IMR-90 (cell line): ENCODE data around the gene DAAM1. TPM values are rescaled to one million over a fixed set of nuclear protein-coding genes. Genes with fewer than 3 reads are reported as not detected.

ENCODE experiments used
- ATAC-seq: fragments of 200-7000 bp; cut with Tn5 transposase; 2 replicates; pipeline ENCODE4 v1.9.1; 2020; ENCODE audit warnings: low read depth, mild to moderate bottlenecking, moderate library complexity
- BruUV-seq: library from RNA; stranded (reverse); fragments of 400-500 nt; replicated peaks from 2 replicates; lab custom pipeline; 2021; lab: Mats Ljungman, UMichigan
- CTCF ChIA-PET: fragments of 300-600 bp; formaldehyde crosslinking; extraction: SDS; loops from one replicate; lab custom pipeline; 2021; ENCODE audit warnings: antibody characterized with exemption; lab: Yijun Ruan, JAX
- POLR2A ChIA-PET: fragments of 300-600 bp; sonication (Branson Sonifier 250); formaldehyde crosslinking; loops from one replicate; lab custom pipeline; 2022; ENCODE audit warnings: antibody characterized with exemption; ENCODE audit not compliant: unreplicated experiment; lab: Charles Lee
- DNase-seq: peaks from one replicate; pipeline ENCODE4 v3.0.0; 2013
- H2AFZ ChIP-seq: replicated peaks from 2 replicates; pipeline ENCODE3; 2013; ENCODE audit warnings: low read length, mild to moderate bottlenecking; ENCODE audit not compliant: poor library complexity
- H2AK5ac ChIP-seq: 2 replicates; pipeline ENCODE4 v1.6.1; 2013; ENCODE audit warnings: low read depth, low read length, inconsistent platforms
- H2AK9ac ChIP-seq: replicated peaks from 2 replicates; pipeline ENCODE3; 2013; ENCODE audit warnings: mild to moderate bottlenecking, low read depth, low read length, moderate library complexity; ENCODE audit not compliant: poor library complexity
- H2BK120ac ChIP-seq: 2 replicates; pipeline ENCODE4 v1.6.1; 2013; ENCODE audit warnings: low read depth, low read length, inconsistent platforms
- H2BK15ac ChIP-seq: 3 replicates; pipeline ENCODE4 v1.6.1; 2013; ENCODE audit warnings: low read depth, low read length, inconsistent platforms
- H2BK20ac ChIP-seq: 2 replicates; pipeline ENCODE4 v1.6.1; 2013; ENCODE audit warnings: low read depth, mild to moderate bottlenecking, inconsistent platforms, low read length, moderate library complexity
- H2BK5ac ChIP-seq: 2 replicates; pipeline ENCODE4 v1.6.1; 2013; ENCODE audit warnings: mild to moderate bottlenecking, low read depth, low read length, inconsistent platforms; ENCODE audit not compliant: poor library complexity, severe bottlenecking
- H3K14ac ChIP-seq: replicated peaks from 2 replicates; pipeline ENCODE4 v1.6.1; 2013; ENCODE audit warnings: low read depth, low read length, inconsistent platforms
- H3K18ac ChIP-seq: 2 replicates; pipeline ENCODE4 v1.6.1; 2013; ENCODE audit warnings: low read depth, low read length, control low read depth
- H3K23ac ChIP-seq: 2 replicates; pipeline ENCODE4 v1.6.1; 2013; ENCODE audit warnings: low read depth, low read length, inconsistent platforms
- H3K27ac ChIP-seq: 2 replicates; pipeline ENCODE4 v1.5.1; 2013; ENCODE audit warnings: mild to moderate bottlenecking, control low read depth, low read length; ENCODE audit not compliant: insufficient read depth
- H3K27me3 ChIP-seq: 2 replicates; pipeline ENCODE4 v1.6.1; 2013; ENCODE audit warnings: low read length; ENCODE audit not compliant: control insufficient read depth, insufficient read depth
- H3K36me3 ChIP-seq: 2 replicates; pipeline ENCODE4 v1.6.1; 2013; ENCODE audit warnings: low read length, mixed read lengths; ENCODE audit not compliant: control insufficient read depth, insufficient read depth
- H3K4ac ChIP-seq: 2 replicates; pipeline ENCODE4 v1.6.1; 2013; ENCODE audit warnings: low read depth, low read length, inconsistent platforms
- H3K4me1 ChIP-seq: 2 replicates; pipeline ENCODE4 v1.6.1; 2013; ENCODE audit warnings: low read length, mixed read lengths; ENCODE audit not compliant: control insufficient read depth, insufficient read depth
- H3K4me2 ChIP-seq: 2 replicates; pipeline ENCODE4 v1.6.1; 2013; ENCODE audit warnings: low read depth, mild to moderate bottlenecking, control low read depth, low read length, moderate library complexity
- H3K4me3 ChIP-seq: 2 replicates; pipeline ENCODE4 v1.5.1; 2013; ENCODE audit warnings: low read depth, mild to moderate bottlenecking, control low read depth, low read length, moderate library complexity; ENCODE audit not compliant: insufficient read depth
- H3K56ac ChIP-seq: 2 replicates; pipeline ENCODE4 v1.6.1; 2013; ENCODE audit warnings: low read length, inconsistent platforms; ENCODE audit not compliant: insufficient read depth; ENCODE audit errors: extremely low read depth
- H3K79me1 ChIP-seq, 2 experiments: 2 replicates each; pipeline ENCODE4 v1.6.1; 2013; ENCODE audit warnings: low read length in 2 of 2, inconsistent platforms in 1 of 2, low read depth in 1 of 2
- H3K9ac ChIP-seq: 2 replicates; pipeline ENCODE4 v1.6.1; 2013; ENCODE audit warnings: low read depth, low read length, control low read depth
- H3K9me1 ChIP-seq: 2 replicates; pipeline ENCODE4 v1.6.1; 2013; ENCODE audit warnings: low read length, inconsistent platforms; ENCODE audit not compliant: insufficient read depth
- H3K9me3 ChIP-seq: 2 replicates; pipeline ENCODE4 v1.6.1; 2013; ENCODE audit warnings: low read length; ENCODE audit not compliant: control insufficient read depth, insufficient read depth
- H4K20me1 ChIP-seq: 2 replicates; pipeline ENCODE4 v1.6.1; 2013; ENCODE audit warnings: low read length, inconsistent platforms; ENCODE audit not compliant: insufficient read depth
- H4K5ac ChIP-seq: 2 replicates; pipeline ENCODE4 v1.6.1; 2013; ENCODE audit warnings: mild to moderate bottlenecking, low read depth, low read length, control low read depth
- H4K8ac ChIP-seq, 2 experiments: 2 replicates each; pipeline ENCODE4 v1.6.1; 2013; ENCODE audit warnings: low read depth in 2 of 2, low read length in 2 of 2, control low read depth in 1 of 2, inconsistent platforms in 1 of 2
- H4K91ac ChIP-seq: 2 replicates; pipeline ENCODE4 v1.6.1; 2013; ENCODE audit warnings: low read depth, low read length, inconsistent platforms; ENCODE audit not compliant: insufficient read depth
- BHLHE40 ChIP-seq: fragments of 150-350 bp; IDR thresholded peaks from 2 replicates; pipeline ENCODE4 v1.6.1; 2016; ENCODE audit warnings: mild to moderate bottlenecking, low read depth, low read length
- CEBPB ChIP-seq: IDR thresholded peaks from 2 replicates; pipeline ENCODE4 v1.6.1; 2012; ENCODE audit warnings: low read depth, low read length, improper control_type of control experiment
- CHD1 ChIP-seq: IDR thresholded peaks from 2 replicates; pipeline ENCODE4 v1.6.1; 2012; ENCODE audit warnings: low read depth, low read length, improper control_type of control experiment
- FOS ChIP-seq: fragments of 150-350 bp; IDR thresholded peaks from 2 replicates; pipeline ENCODE4 v1.6.1; 2016; ENCODE audit warnings: low read depth, low read length
- MAFK ChIP-seq: IDR thresholded peaks from 2 replicates; pipeline ENCODE4 v1.6.1; 2012; ENCODE audit warnings: low read depth, low read length, improper control_type of control experiment
- MAZ ChIP-seq: IDR thresholded peaks from 2 replicates; pipeline ENCODE4 v1.6.1; 2012; ENCODE audit warnings: low read depth, mild to moderate bottlenecking, low read length, improper control_type of control experiment, moderate library complexity, borderline replicate concordance
- MXI1 ChIP-seq: IDR thresholded peaks from 2 replicates; pipeline ENCODE4 v1.6.1; 2012; ENCODE audit warnings: low read depth, mild to moderate bottlenecking, low read length, moderate library complexity, borderline replicate concordance
- NFE2L2 ChIP-seq: fragments of 150-350 bp; IDR thresholded peaks from 2 replicates; pipeline ENCODE4 v1.6.1; 2016; ENCODE audit warnings: low read depth, mild to moderate bottlenecking, low read length
- POLR2A ChIP-seq: IDR thresholded peaks from 2 replicates; pipeline ENCODE4 v1.6.1; 2012; ENCODE audit warnings: mild to moderate bottlenecking, low read depth, low read length
- RAD21 ChIP-seq: IDR thresholded peaks from 2 replicates; pipeline ENCODE4 v1.6.1; 2012; ENCODE audit warnings: low read length, improper control_type of control experiment
- RCOR1 ChIP-seq: IDR thresholded peaks from 2 replicates; pipeline ENCODE4 v1.6.1; 2012; ENCODE audit warnings: mild to moderate bottlenecking, low read length, improper control_type of control experiment; ENCODE audit not compliant: insufficient replicate concordance
- RFX5 ChIP-seq: IDR thresholded peaks from 2 replicates; pipeline ENCODE4 v1.8.0; 2012; ENCODE audit warnings: low read depth, mild to moderate bottlenecking, low read length, moderate library complexity
- SMC3 ChIP-seq: fragments of 150-350 bp; IDR thresholded peaks from 2 replicates; pipeline ENCODE4 v1.6.1; 2016; ENCODE audit warnings: low read depth, mild to moderate bottlenecking, antibody characterized with exemption, low read length, moderate library complexity
- WGBS, 2 experiments: methylation state at CpG; one replicate each; pipeline versions ENCODE4 v1.1.5 to v1.1.7; 2013; ENCODE audit warnings: missing lambda C conversion rate in 2 of 2; ENCODE audit not compliant: insufficient read length in 1 of 2; ENCODE audit errors: extremely low coverage in 2 of 2; 5-methylcytosine and 5-hydroxymethylcytosine counted together
- dilution Hi-C: fragments of 300-500 bp; cut with HindIII; formaldehyde crosslinking; loops from one replicate; pipeline ENCODE4 v1.14.3; 2018; ENCODE audit warnings: low sequenced_read_pairs; ENCODE audit not compliant: unreplicated experiment
- in situ Hi-C: fragments of 300-500 bp; cut with MboI; formaldehyde crosslinking; loops from 3 replicates; pipeline ENCODE4 v1.14.3; 2019; ENCODE audit warnings: low sequenced_read_pairs, inconsistent platforms, mixed read lengths
- intact Hi-C: fragments of 100-400 bp; cut with micrococcal nuclease; formaldehyde crosslinking; loops from 2 replicates; pipeline ENCODE4 v1.10.0; 2022
- polyA plus RNA-seq, 3 experiments: library from polyadenylated mRNA; depleted of rRNA; stranded (reverse); fragments of >200 nt; gene quantifications; 2 replicates each; pipeline ENCODE4 v1.2.3, GENCODE V29; 2012; ENCODE audit warnings: low replicate concordance in 1 of 3
- total RNA-seq: library from RNA; depleted of rRNA; stranded (reverse); fragments of >200 nt; gene quantifications from 2 replicates; pipeline ENCODE4 v1.2.3, GENCODE V29; 2012
- TF ChIP-seq, protein P1 (sequence below): conservative IDR thresholded peaks from 2 replicates; pipeline ENCODE4 v1.5.1; 2012; ENCODE audit warnings: mild to moderate bottlenecking, low read depth, low read length, improper control_type of control experiment
- TF ChIP-seq, protein P2 (sequence below): fragments of 150-350 bp; IDR thresholded peaks from 2 replicates; pipeline ENCODE4 v1.6.1; 2017; ENCODE audit warnings: mild to moderate bottlenecking, antibody characterized with exemption, low read length, low read depth
- TF ChIP-seq, protein P3 (sequence below): fragments of 150-350 bp; IDR thresholded peaks from 2 replicates; pipeline ENCODE4 v1.6.1; 2016; ENCODE audit warnings: low read depth, mild to moderate bottlenecking, low read length, moderate library complexity, borderline replicate concordance

Gene DAAM1
- total and polyA plus RNA-seq, 2 of the 4 experiments (the other 2 are of a cell fraction) = 4.8 to 5.4 TPM

GRCh38 chr14:59316151-59316830, 127.8 kb downstream of the DAAM1 start:
- H3K14ac ChIP-seq = no peak overlapping the region
- ChIA-PET POLR2A (no interaction called here), CTCF (no interaction called here)
- H3K18ac ChIP-seq = no peak overlapping the region
- H3K4me1 ChIP-seq = no peaks in the 10 kb centered on the region
- H4K91ac ChIP-seq = no peak overlapping the region
- H4K5ac ChIP-seq = no peak overlapping the region
- H3K4me2 ChIP-seq = no peak overlapping the region
- no peak overlapping the region for H3K4ac ChIP-seq
- intact Hi-C loops (no loop called here), dilution Hi-C loops (no loop called here), in situ Hi-C loops (no loop called here)
- H3K56ac ChIP-seq = no peak overlapping the region
- H3K4me3 ChIP-seq = no peak overlapping the region
- H3K9ac ChIP-seq = no peak overlapping the region
- BruUV-seq = no TSS peak
- no peak overlapping the region for H2BK120ac ChIP-seq
- no peak overlapping the region for H2BK5ac ChIP-seq
- no peak for ATAC-seq
- H2AK5ac ChIP-seq = no peak overlapping the region
- H2AFZ ChIP-seq = no peak overlapping the region
- no peak overlapping the region for H2AK9ac ChIP-seq
- no peaks in the 10 kb centered on the region for H3K9me1 ChIP-seq
- no peaks in the 10 kb centered on the region for H3K27me3 ChIP-seq
- no peaks in the 10 kb centered on the region for H4K20me1 ChIP-seq
- no peak overlapping the region for H3K23ac ChIP-seq
- H3K27ac ChIP-seq = no peak overlapping the region
- no CpG with 5 or more reads among the region's 1 CpG for WGBS, 2 experiments
- H4K8ac ChIP-seq = no peak overlapping the region
- peaks cover 0 to 3% of the 10 kb centered on the region in 2 experiments; a peak in 1 of 4 replicates for H3K79me1 ChIP-seq
- H3K9me3 ChIP-seq = no peaks in the 10 kb centered on the region
- no peaks in the 10 kb centered on the region for H3K36me3 ChIP-seq
- H2BK20ac ChIP-seq = no peak overlapping the region
- TF ChIP-seq, protein P1, sequence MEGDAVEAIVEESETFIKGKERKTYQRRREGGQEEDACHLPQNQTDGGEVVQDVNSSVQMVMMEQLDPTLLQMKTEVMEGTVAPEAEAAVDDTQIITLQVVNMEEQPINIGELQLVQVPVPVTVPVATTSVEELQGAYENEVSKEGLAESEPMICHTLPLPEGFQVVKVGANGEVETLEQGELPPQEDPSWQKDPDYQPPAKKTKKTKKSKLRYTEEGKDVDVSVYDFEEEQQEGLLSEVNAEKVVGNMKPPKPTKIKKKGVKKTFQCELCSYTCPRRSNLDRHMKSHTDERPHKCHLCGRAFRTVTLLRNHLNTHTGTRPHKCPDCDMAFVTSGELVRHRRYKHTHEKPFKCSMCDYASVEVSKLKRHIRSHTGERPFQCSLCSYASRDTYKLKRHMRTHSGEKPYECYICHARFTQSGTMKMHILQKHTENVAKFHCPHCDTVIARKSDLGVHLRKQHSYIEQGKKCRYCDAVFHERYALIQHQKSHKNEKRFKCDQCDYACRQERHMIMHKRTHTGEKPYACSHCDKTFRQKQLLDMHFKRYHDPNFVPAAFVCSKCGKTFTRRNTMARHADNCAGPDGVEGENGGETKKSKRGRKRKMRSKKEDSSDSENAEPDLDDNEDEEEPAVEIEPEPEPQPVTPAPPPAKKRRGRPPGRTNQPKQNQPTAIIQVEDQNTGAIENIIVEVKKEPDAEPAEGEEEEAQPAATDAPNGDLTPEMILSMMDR = no peak
- TF ChIP-seq, protein P2, sequence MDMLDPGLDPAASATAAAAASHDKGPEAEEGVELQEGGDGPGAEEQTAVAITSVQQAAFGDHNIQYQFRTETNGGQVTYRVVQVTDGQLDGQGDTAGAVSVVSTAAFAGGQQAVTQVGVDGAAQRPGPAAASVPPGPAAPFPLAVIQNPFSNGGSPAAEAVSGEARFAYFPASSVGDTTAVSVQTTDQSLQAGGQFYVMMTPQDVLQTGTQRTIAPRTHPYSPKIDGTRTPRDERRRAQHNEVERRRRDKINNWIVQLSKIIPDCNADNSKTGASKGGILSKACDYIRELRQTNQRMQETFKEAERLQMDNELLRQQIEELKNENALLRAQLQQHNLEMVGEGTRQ = no peak
- TF ChIP-seq CEBPB = no peak
- TF ChIP-seq MAZ = no peak
- TF ChIP-seq RFX5 = no peak
- TF ChIP-seq NFE2L2 = no peak
- TF ChIP-seq, protein P3, sequence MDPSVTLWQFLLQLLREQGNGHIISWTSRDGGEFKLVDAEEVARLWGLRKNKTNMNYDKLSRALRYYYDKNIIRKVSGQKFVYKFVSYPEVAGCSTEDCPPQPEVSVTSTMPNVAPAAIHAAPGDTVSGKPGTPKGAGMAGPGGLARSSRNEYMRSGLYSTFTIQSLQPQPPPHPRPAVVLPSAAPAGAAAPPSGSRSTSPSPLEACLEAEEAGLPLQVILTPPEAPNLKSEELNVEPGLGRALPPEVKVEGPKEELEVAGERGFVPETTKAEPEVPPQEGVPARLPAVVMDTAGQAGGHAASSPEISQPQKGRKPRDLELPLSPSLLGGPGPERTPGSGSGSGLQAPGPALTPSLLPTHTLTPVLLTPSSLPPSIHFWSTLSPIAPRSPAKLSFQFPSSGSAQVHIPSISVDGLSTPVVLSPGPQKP = no peak
- TF ChIP-seq FOS = no peak
- no peak for TF ChIP-seq MAFK
- no peak for TF ChIP-seq SMC3
- TF ChIP-seq MXI1 = no peak
- TF ChIP-seq CHD1 = no peak
- no peak for TF ChIP-seq POLR2A
- TF ChIP-seq BHLHE40 = no peak
- no peak for TF ChIP-seq RAD21
- TF ChIP-seq RCOR1 = no peak
- H2BK15ac ChIP-seq = no peak overlapping the region
- DNase-seq = no peak
